GM06990 (cell line): Measurements from ENCODE around the gene PHF12.

Source experiments
- DNase-seq: peaks from one replicate; pipeline ENCODE4 v3.0.0-alpha.2; 2011; ENCODE audit not compliant: insufficient read length; ENCODE audit errors: extremely low read depth
- H3K27me3 ChIP-seq: replicated peaks from 2 replicates; pipeline ENCODE4 v1.6.0; 2011; ENCODE audit warnings: low read length; ENCODE audit not compliant: control insufficient read depth, insufficient read depth
- H3K36me3 ChIP-seq: 2 replicates; pipeline ENCODE4 v1.5.1; 2011; ENCODE audit warnings: low read length; ENCODE audit not compliant: control insufficient read depth, insufficient read depth
- H3K4me3 ChIP-seq: replicated peaks from 2 replicates; pipeline ENCODE4 v1.5.1; 2011; ENCODE audit warnings: low read depth, mild to moderate bottlenecking, control low read depth, low read length
- CTCF ChIP-seq: IDR thresholded peaks from 2 replicates; pipeline ENCODE4 v1.5.1; 2011; ENCODE audit warnings: low read length, control low read depth, mild to moderate bottlenecking, inconsistent platforms; ENCODE audit not compliant: insufficient read depth, poor library complexity, severe bottlenecking

The PHF12 gene

DNA sequence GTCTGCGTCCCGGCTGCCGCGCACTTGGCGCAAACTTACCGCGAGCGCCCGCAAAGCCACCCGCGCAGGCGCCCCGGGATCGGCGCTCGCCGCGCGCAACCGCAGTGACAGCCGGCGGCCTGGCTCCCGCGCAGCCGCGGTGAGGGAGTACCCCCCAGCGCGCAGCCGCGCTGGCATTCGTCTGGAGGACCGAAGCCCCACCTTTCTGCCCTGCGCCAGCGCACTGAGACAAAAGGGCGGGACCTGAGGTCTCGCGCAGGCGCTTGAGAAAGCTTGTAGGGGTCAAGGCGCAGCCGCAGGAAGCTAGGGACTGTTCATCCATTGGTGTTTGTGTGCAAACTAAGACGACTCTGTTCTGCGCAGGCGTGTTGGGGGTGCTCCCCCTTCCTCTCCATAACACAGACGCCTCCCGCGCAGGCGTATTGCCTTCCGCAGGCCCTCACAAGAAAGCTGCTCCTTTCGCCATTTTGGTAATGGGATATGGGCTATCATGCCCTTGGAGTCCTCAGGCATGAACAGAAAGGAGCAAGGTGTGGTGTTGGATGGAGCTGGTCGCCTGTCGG lies at the start of gene PHF12:
Gene PHF12 (minus strand): TSS at position 91 of the 563 bp plus-strand sequence. CDS start 558 bp downstream, outside the sequence.
- DNase-seq = peak; percentile 99
- TF ChIP-seq CTCF = no peak
- Histone ChIP-seq H3K27me3 (no peaks in the 10 kb centered on the region), H3K36me3 (no peaks in the 10 kb centered on the region), H3K4me3 (peak within 1 kb of the TSS; percentile 93)

- no peaks in the 10 kb centered on the region; the same call in 1 of the 2 replicates for H3K27me3 ChIP-seq
- no peak for TF ChIP-seq CTCF
- DNase-seq = no peak
- H3K36me3 ChIP-seq = no peaks in the 10 kb centered on the region
- H3K4me3 ChIP-seq = no peak overlapping the region
Observed at GRCh38 chr17:29000973-29001372, 49.7 kb upstream of the PHF12 start.

GRCh38 chr17:28999206-28999605 lies 47.9 kb upstream of the PHF12 start:
- no peak for TF ChIP-seq CTCF
- no peak for DNase-seq
- no peaks in the 10 kb centered on the region for H3K36me3 ChIP-seq
- no peaks in the 10 kb centered on the region; the same call in 1 of the 2 replicates for H3K27me3 ChIP-seq
- no peak overlapping the region for H3K4me3 ChIP-seq

DNA sequence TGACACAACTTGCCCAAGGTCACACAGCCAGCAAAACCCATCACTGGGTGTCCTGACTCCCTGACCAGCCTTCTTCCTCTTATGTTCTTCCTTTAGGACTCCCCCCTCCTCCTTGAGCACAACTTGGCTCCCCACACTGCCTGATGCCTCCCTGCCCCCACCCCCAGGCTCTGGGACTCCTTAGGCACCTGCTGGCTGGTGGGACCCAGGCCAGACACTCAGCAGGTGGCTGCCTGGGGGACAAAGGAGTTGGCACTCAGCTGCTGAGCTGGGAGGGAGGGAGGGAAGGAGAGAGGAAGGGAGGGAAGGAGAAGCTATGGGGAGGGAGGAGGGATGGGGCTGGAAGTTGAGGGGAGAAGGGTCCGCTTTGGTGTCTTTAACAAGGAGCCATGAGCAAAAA lies 46.5 kb upstream of the PHF12 start:
- Histone ChIP-seq H3K36me3 (no peaks in the 10 kb centered on the region), H3K27me3 (no peaks in the 10 kb centered on the region; the same call in 1 of the 2 replicates), H3K4me3 (no peak overlapping the region)
- DNase-seq = no peak
- TF ChIP-seq CTCF = no peak

DNA sequence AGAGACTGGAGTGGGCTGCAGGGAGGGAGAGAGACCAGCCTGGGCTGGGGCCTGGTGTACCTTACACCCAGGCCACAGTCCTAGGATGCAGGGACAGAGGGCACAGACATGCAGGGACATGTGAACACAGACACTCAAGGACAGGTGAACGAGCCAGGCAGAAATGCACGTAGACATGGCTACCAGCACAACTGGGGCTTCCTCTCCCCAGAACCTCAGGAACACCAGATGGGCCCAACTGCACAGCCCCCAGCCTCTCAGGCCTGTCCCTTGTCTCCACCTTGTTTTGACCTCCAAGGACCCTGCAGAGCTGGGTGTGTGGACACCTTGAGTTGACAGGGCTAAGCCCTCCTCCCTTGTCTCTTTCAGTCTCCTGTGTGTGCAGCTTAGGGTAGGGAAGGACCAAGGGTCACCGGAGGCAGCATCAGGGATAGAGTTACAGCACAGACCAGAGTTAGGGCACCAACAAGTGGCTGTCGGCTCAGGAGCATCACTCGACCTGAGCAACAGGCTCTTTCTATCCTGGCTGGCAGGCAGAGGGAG lies 45.3 kb upstream of the PHF12 start:
- Histone ChIP-seq H3K4me3 (no peak overlapping the region), H3K36me3 (no peaks in the 10 kb centered on the region), H3K27me3 (no peaks in the 10 kb centered on the region)
- no peak for TF ChIP-seq CTCF
- no peak for DNase-seq
